ENCODE measurements around the gene CD99.
"Not testable (repeated sequence)": the region's sequence is repeated elsewhere in the genome, so short reads cannot be mapped to it uniquely, and the experiment has no call there.

CD99 gene

DNA sequence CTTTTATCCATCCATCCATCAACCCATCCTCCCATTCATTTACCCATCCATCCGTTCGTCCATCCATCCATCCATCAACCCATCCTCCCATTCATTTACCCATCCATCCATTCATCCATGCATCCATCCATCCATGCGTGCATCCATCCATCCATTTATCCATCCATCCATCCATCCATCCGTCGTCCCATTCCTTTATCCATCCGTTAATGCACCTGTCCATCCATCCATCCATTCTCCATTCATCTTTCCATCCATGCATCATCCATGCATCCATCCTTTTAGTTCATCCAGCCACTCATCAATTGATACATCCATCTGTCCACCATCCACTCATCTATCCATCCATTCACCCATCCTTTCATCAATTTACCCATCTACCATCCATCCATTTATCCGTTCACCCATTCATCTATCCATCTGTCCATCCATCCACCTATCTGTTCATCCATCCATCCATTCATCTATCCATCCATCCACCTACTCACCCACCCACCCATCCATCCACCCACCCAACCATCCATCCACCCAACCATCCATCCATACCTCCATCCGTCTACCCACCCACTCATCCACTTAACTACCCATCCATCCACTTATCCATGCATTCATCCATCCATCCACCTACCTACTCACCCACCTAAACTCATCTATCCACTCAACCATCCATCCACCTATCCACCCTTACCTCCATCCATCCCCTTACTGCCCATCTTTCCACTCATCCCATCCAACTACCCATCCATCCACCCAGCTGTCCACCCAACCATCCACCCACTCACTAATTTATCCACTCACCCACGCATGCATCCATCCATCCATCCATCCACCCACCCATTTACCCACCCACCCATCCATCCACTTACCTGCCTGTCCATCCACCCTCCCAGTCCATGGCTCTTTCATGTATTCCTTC lies 9.6 kb downstream of the CD99 start:
- no peak for DNase-seq

GRCh38 chrX:2701600-2701999 lies 10.5 kb downstream of the CD99 start:
- DNase-seq, result no peak

GRCh38 chrX:2703991-2704369 lies 12.9 kb downstream of the CD99 start:
- DNase-seq, result no peak

- peak; percentile 18 for DNase-seq
Observed at GRCh38 chrX:2705046-2705832, 14.1 kb downstream of the CD99 start.

DNA sequence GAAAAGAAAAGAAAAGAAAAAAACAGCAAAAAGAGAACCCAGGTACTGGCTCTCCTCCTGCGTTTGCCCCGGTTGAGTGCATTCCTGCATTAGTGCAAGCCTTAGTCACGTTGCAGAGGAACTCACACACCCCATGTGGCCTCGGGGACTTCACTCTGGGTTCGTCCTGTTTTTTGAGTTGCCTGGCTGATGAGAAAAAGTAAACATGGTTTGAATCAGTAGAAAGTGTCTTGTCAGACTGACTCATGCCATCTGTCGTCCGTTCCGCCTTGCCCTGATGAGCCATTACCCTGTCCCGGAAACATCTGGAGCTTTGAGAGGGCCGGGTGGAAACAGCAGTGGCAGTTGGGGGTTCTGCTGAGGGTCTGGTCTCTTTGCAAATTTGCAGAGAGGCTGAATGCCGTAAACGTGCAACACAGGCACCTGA lies 16.3 kb downstream of the CD99 start:
- DNase-seq, result peak; percentile 95

- DNase-seq, result no peak
Observed at GRCh38 chrX:2708021-2708420, 16.9 kb downstream of the CD99 start.

DNA sequence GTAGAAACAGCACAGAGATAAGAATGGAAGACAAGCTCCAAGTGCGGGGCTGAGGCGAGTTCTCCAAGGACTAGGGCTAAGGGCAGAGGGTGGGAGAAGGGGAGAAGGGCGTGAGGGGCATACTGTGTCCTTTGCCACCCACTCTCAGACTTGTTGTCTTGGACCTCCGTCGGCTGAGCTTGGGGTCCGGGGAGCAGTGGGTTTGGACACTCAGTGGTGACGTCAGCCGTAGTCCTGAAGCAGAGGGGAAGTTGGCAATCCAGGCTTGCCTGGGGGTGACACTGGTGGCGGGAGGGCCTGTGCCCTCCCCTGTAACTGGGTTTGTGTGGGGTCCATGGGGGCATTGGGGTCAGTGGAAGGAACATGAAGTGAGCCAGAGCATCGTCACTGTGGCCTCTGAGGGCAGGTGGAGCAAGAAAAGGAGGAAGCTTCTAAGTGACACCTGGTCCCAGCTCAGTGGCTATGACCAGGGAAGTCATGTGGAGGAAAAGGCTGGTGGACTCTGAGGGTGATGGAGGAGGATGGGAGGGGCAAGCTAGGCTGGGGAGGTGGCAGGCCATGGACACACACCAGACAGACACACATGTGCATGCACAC lies 17.6 kb downstream of the CD99 start:
- no peak for DNase-seq

DNA sequence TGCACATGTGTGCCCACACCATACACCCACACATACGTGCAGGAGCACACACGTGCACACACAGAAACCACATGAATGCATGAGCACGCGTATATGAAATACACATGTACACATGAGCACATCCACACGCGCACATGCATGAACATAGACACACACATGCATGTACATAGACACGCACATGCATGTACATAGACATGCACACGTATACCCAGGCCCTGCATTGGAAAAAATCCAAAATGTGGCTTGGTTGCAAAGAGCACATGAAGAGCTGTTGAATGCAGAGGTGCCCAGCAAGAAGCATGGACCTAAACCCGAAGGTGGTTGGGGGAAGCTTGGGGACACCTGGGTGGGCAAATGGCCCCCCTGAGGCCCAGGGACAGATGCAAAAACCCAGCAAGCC lies 18.5 kb downstream of the CD99 start:
- no peak for DNase-seq

DNA sequence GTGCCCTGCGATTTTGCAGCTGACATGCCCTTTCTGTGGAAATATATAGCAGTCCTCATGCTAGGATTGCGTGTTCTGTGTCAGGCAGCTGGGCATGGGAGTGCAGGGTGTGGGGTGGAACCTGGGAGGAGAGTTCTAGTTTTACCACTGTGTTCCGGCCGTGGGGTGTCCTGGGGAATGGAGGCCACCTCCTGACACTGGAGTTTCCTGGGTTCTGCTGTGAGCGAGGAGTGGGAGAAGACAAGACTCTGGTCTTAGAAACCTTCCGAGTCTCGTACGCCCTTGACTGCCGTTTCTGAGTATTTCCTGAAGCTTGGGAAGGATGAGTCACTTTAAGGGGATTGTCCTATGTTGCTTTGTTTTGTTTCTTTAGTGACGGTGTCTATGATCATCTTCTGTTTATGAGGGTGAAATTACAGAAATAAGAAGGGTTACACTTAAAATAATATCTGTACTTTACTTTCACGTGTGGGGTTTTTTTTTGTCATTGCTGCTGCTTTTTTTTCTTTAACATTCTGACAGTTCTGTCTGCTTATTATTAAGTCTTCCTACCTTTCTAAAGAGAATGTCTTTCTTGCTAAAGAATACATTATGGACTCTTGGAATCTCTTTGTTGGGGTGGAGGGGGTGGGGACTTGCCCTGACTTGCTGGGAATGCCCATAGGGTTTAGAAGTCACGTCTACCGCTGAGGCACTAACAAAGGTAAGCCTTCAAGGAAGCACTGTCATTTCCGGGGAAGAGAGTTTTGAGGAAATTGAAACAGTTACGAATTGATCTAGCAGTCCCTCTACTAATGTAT lies 19.1 kb downstream of the CD99 start:
- peak; percentile 77 for DNase-seq

DNA sequence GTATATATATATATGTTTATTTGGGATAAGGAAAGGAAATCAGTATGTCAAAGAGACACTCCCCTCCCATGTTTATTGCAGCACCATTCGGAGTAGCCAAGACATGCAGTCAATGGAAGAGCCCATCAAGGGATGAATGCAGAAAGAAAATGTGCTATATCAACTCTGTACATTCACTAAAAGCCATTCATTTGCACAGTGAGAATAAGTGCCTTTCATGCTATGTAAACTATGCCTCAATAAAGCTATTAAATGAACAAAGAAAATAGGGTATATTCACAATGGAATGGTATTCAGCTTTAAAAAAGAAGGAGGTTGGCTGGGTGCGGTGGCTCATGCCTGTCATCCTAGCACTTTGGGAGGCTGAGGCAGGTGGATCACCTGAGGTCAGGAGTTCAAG lies 20.3 kb downstream of the CD99 start:
- no peak for DNase-seq

DNA sequence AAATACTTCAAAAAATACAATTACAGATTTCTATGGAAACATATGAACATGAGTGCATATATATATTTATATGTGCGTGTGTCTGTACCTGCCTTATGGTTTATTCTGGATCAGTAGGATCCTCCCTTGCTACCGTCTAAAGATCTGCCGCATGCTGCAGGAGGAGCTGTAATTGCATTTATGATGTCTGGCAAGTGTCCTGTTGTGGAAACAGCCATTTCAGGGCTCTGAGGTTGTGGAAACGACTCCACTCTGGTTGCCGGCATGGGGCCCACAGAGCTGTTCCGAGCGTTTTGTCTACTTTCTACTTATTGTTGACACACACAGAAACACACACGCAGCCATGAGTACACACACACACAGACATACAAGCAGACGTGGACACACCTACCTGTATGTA lies 21.3 kb downstream of the CD99 start:
- DNase-seq, result no peak

DNA sequence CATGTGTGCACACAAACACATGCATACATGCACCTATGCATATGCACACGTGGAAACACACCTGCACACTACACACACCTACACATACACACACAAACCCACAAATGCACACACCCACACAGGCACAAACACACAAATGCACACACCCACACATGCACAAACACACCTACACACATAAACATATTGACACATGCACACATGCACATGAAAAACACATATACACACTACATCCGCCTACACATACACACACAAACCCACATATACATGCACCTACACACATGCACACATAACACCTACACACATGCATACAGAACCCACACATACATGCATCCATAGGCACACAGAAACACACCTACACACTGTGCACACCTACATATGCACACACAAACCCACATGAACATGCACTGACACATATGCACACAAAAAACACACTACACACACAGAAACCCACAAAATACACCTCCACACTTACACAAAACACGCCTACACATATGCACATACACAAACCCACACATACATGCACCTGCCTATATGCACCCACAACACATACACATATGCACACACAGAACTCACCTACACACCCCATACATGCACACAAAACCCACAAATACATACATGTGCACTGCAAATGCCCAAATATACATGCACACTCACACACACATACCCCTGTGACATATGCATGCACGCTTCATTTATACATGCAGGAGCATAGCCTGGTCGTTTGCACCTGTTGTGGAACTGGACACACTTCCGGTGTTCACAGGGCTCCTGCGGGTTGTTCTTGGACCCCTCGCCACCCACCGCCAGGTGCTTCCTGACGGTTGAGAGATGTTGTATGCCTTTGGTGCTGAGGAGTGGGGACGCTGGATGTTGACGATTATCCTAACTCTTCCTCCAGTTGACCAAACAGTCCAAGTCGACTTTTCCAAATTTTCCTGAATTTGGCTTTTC lies 22.1 kb downstream of the CD99 start:
- no peak for DNase-seq

DNA sequence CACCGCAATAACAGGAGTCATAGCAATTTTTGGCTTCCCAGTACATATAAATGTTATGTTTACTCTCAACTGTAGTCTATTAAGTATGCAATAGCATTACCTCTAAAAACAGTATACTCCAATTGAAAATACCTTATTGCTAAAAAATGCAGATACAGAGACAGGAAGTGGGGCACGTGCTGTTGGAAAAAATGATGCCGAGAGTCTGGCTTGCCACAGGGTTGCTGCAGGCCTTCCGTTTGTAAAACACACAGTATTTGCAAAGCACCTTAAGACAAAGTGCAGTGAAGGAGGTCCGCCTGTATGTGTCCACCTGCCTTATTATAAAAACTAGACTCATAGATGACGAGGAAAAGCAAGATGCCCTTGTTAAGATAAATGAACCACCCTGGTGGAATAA lies 23.5 kb downstream of the CD99 start:
- DNase-seq, result no peak

GRCh38 chrX:2715066-2715600 lies 24.0 kb downstream of the CD99 start:
- DNase-seq, result no peak

DNA sequence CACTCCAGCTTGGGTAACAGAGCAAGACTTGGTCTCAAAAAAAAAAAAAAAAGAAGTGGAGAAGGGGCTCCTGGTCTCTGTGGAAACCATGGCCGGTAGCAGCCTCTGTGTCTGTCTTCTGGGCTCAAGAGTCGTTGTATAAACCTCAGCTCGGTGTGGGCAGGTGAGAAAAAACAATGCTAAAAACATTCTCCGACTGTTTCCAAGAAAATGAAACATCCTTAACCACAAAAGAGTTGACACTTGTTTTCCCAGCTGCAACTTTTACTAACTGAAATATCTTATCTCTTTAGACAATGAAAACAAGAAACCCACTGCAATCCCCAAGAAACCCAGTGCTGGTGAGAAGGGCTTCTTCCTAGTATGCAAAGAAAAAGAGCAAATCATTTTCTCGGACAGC lies 26.2 kb downstream of the CD99 start:
- no peak for DNase-seq

- DNase-seq, result no peak
Observed at GRCh38 chrX:2718821-2719220, 27.7 kb downstream of the CD99 start.

GRCh38 chrX:2719774-2720447 lies 28.8 kb downstream of the CD99 start:
- no peak for DNase-seq

DNA sequence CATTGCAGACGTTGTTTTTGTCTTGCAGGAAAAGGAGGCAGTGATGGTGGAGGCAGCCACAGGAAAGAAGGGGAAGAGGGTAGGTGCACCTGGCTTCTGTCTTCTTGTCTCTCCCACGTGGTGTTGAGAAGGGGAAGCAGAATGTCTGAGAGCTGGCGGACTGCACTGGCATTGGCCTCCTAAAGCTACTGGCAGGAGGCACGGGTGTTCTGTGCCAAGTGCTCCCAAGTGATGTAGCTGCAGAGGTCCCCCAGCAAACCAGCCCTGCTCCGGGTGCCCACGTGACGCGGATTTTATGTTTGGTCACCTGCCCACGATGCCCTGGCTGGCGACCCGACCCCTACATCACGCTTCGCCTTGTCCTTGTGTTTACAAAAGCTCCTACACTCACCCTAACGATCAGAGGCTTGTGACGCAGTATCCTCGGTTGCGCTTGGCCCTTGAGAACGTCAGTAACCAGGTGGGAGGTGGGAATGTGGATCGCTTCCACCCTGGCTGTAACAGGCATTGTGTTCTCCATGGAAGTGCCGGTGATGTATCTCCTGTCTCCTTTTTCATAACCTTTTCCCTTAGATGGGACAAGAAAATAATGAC lies 32.3 kb downstream of the CD99 start:
- DNase-seq, result no peak

DNA sequence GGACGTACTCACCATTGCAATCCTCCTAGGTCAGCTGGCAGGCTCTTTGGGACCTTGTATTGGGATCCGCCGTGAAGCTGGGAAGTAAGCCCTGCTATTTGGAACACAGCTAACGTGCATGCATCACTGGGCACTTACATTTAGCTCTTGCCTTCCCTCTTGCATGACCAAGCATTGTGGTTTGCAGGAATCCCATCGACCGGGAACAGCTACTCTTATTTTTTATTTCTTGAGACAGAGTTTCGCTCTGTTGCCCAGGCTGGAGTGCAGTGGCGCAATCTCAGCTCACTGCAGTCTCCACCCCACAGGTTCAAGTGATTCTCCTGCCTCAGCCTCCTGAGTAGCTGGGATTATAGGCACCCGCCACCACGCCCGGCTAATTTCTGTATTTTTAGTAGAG lies 36.2 kb downstream of the CD99 start:
- DNase-seq, result not testable (repeated sequence)

DNA sequence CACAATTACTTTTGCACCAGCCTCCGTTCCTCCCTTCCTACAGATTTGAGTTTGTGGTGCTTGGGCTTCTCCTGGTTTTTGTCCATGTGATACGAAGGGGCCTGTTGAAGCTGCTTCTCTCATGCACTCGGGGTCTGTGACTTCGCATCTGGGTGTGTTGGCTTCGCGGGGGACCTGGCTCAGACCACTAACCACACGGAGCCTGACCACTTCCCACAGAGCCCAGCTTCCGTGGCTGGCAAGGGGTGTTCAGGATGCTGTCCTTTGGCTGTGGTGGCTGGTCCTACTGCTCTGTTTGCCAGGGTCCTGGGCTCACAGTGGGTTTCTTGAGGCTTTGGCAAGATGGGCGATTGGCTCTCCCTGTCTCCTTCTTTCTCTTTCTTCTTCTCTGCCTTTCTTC lies 41.0 kb downstream of the CD99 start:
- DNase-seq, result no peak

Measured in fibroblast of skin of right quadriceps (primary cell).